CD14-positive monocyte (primary cell): ENCODE data around the gene RFX4. TPM values are rescaled to one million over a fixed set of nuclear protein-coding genes. Genes with fewer than 3 reads are reported as not detected.

Source experiments
- DNase-seq, 3 donors: peaks; one replicate each; pipeline ENCODE4 v3.0.0-alpha.2; 2011 to 2022
- H2AFZ ChIP-seq: 2 replicates; pipeline ENCODE4 v1.6.0; 2012; ENCODE audit warnings: mild to moderate bottlenecking, low read depth, low read length, inconsistent platforms; ENCODE audit not compliant: insufficient read depth, poor library complexity, severe bottlenecking
- H3K27ac ChIP-seq, 2 donors: 1 replicate in 1 of 2; 2 replicates in 1 of 2; pipeline ENCODE4 v1.5.1; 2012 to 2013; ENCODE audit warnings: low read length in 2 of 2, control low read depth in 1 of 2, inconsistent platforms in 1 of 2, low read depth in 1 of 2, mild to moderate bottlenecking in 1 of 2
- H3K27me3 ChIP-seq, 2 donors: one replicate each; pipeline versions ENCODE4 v1.6.0 to v1.6.1; 2011 to 2013; ENCODE audit warnings: low read length in 2 of 2; ENCODE audit not compliant: control insufficient read depth in 2 of 2, insufficient read depth in 2 of 2
- H3K36me3 ChIP-seq, 2 donors: replicated peaks in 1 of 2; 1 replicate in 1 of 2; 2 replicates in 1 of 2; pipeline versions ENCODE4 v1.5.1 to v1.6.1; 2012 to 2013; ENCODE audit warnings: low read length in 2 of 2, control low read depth in 1 of 2, inconsistent platforms in 1 of 2, mild to moderate bottlenecking in 1 of 2; ENCODE audit not compliant: insufficient read depth in 2 of 2, control insufficient read depth in 1 of 2
- H3K4me1 ChIP-seq, 2 donors: 1 replicate in 1 of 2; 2 replicates in 1 of 2; pipeline versions ENCODE4 v1.5.1 to v1.6.1; 2012 to 2013; ENCODE audit warnings: low read length in 2 of 2, control low read depth in 1 of 2, inconsistent platforms in 1 of 2, mild to moderate bottlenecking in 1 of 2, moderate library complexity in 1 of 2; ENCODE audit not compliant: insufficient read depth in 2 of 2, control insufficient read depth in 1 of 2
- H3K4me2 ChIP-seq: replicated peaks from 2 replicates; pipeline ENCODE3; 2012; ENCODE audit warnings: low read length, moderate library complexity, mild to moderate bottlenecking; ENCODE audit not compliant: poor library complexity, severe bottlenecking; ENCODE audit errors: extremely low read depth
- H3K4me3 ChIP-seq, 3 experiments: fragments of 200-600 bp in 1 of 3; sonication (generic) in 1 of 3; replicated peaks in 1 of 3; 1 replicate in 2 of 3; 2 replicates in 1 of 3; pipeline ENCODE4 v1.5.1; 2011 to 2013; ENCODE audit warnings: low read length in 3 of 3, mild to moderate bottlenecking in 3 of 3, control low read depth in 2 of 3, low read depth in 2 of 3, inconsistent platforms in 1 of 3, moderate library complexity in 1 of 3
- H3K79me2 ChIP-seq: 2 replicates; pipeline ENCODE4 v1.6.0; 2012; ENCODE audit warnings: mild to moderate bottlenecking, control low read depth, inconsistent platforms, low read length, moderate library complexity; ENCODE audit not compliant: insufficient read depth
- H3K9ac ChIP-seq: 2 replicates; pipeline ENCODE4 v1.6.0; 2017; ENCODE audit warnings: low read length, mild to moderate bottlenecking; ENCODE audit not compliant: insufficient read depth, poor library complexity, severe bottlenecking
- H3K9me3 ChIP-seq, 2 donors: replicated peaks in 1 of 2; 1 replicate in 1 of 2; 2 replicates in 1 of 2; pipeline versions ENCODE4 v1.5.1 to v1.6.1; 2012 to 2013; ENCODE audit warnings: low read length in 2 of 2, control low read depth in 1 of 2; ENCODE audit not compliant: control insufficient read depth in 1 of 2, insufficient read depth in 1 of 2
- H4K20me1 ChIP-seq: 2 replicates; pipeline ENCODE4 v1.6.0; 2012; ENCODE audit warnings: mild to moderate bottlenecking, low read length, control low read depth, moderate library complexity; ENCODE audit not compliant: insufficient read depth
- H3K27ac Mint-ChIP-seq, 7 donors: one replicate each; pipeline ENCODE4 v1.8.0; 2020; ENCODE audit warnings: mild to moderate bottlenecking in 7 of 7, mixed read lengths in 7 of 7, moderate library complexity in 6 of 7, inconsistent platforms in 2 of 7
- H3K27me3 Mint-ChIP-seq, 3 donors: one replicate each; pipeline ENCODE4 v1.8.0; 2021 to 2022; ENCODE audit warnings: low read depth in 3 of 3, mild to moderate bottlenecking in 3 of 3, mixed read lengths in 3 of 3, moderate library complexity in 3 of 3, inconsistent platforms in 1 of 3
- H3K36me3 Mint-ChIP-seq, 2 donors: one replicate each; pipeline ENCODE4 v1.8.0; 2020; ENCODE audit warnings: mixed read lengths in 2 of 2, inconsistent platforms in 1 of 2, mild to moderate bottlenecking in 1 of 2
- H3K4me1 Mint-ChIP-seq: one replicate; pipeline ENCODE4 v1.8.0; 2020; ENCODE audit warnings: mild to moderate bottlenecking, mixed read lengths
- H3K4me3 Mint-ChIP-seq, 2 donors: one replicate each; pipeline ENCODE4 v1.8.0; 2020; ENCODE audit warnings: mild to moderate bottlenecking in 2 of 2, mixed read lengths in 2 of 2, moderate library complexity in 1 of 2
- H3K9me3 Mint-ChIP-seq, 7 donors: one replicate each; pipeline ENCODE4 v1.8.0; 2020 to 2022; ENCODE audit warnings: mixed read lengths in 7 of 7, mild to moderate bottlenecking in 6 of 7, moderate library complexity in 6 of 7, inconsistent platforms in 2 of 7
- CTCF ChIP-seq: fragments of 200-600 bp; IDR thresholded peaks from one replicate; pipeline ENCODE4 v1.8.0; 2022; ENCODE audit warnings: antibody characterized with exemption, mild to moderate bottlenecking
- WGBS: methylation state at CpG from one replicate; pipeline ENCODE4 v1.1.5; 2013; ENCODE audit warnings: missing lambda C conversion rate; ENCODE audit not compliant: insufficient coverage; 5-methylcytosine and 5-hydroxymethylcytosine counted together
- intact Hi-C, 2 donors: fragments of 100-400 bp; cut with micrococcal nuclease; formaldehyde crosslinking; loops; one replicate each; pipeline versions ENCODE4 v1.15.0 to v1.15.1; 2023
- polyA plus RNA-seq, 3 donors: library from polyadenylated mRNA; depleted of rRNA in 1 of 3; unstranded in 2 of 3; stranded (reverse) in 1 of 3; fragments of 300-500 nt in 2 of 3; fragments of >200 nt in 1 of 3; fragmentation: Illumina TruSeq in 2 of 3; gene quantifications; 1 replicate in 2 of 3; 2 replicates in 1 of 3; pipeline ENCODE4 v1.2.3, GENCODE V29; 2012 to 2021

The RFX4 gene
- polyA plus RNA-seq, 3 donors = not detected

GRCh38 chr12:106631150-106631549 lies 48.3 kb downstream of the RFX4 start:
- H4K20me1 ChIP-seq = no peaks in the 10 kb centered on the region
- H2AFZ ChIP-seq = no peak overlapping the region
- Mint-ChIP-seq H3K27me3 (peaks cover 4 to 24% (median 6%) of the 10 kb centered on the region in 3 donors), H3K9me3 (peaks cover 0 to 3% (median 0%) of the 10 kb centered on the region in 7 donors), H3K4me3 (no peak overlapping the region), H3K36me3 (no peaks in the 10 kb centered on the region), H3K27ac (no peak overlapping the region), H3K4me1 (no peaks in the 10 kb centered on the region)
- TF ChIP-seq CTCF = no peak
- no peaks in the 10 kb centered on the region for H3K4me1 ChIP-seq
- no peak overlapping the region for H3K4me3 ChIP-seq
- H3K9ac ChIP-seq = no peak overlapping the region
- DNase-seq = no peak
- no peak overlapping the region for H3K27ac ChIP-seq
- H3K79me2 ChIP-seq = no peaks in the 10 kb centered on the region
- no peak overlapping the region for H3K4me2 ChIP-seq
- no peaks in the 10 kb centered on the region for H3K27me3 ChIP-seq
- no peaks in the 10 kb centered on the region for H3K36me3 ChIP-seq
- 90% methylated on average over 2 of the region's 3 CpGs for WGBS
- no peaks in the 10 kb centered on the region for H3K9me3 ChIP-seq
- intact Hi-C loops = no loop called here

- Mint-ChIP-seq H3K27ac (no peak overlapping the region), H3K4me3 (no peak overlapping the region), H3K4me1 (no peaks in the 10 kb centered on the region), H3K36me3 (no peaks in the 10 kb centered on the region), H3K9me3 (peaks cover 0 to 3% (median 0%) of the 10 kb centered on the region in 7 donors), H3K27me3 (peaks cover 4 to 22% (median 6%) of the 10 kb centered on the region in 3 donors)
- Histone ChIP-seq H3K9ac (no peak overlapping the region), H3K79me2 (no peaks in the 10 kb centered on the region), H4K20me1 (no peaks in the 10 kb centered on the region), H3K9me3 (no peaks in the 10 kb centered on the region), H3K27me3 (no peaks in the 10 kb centered on the region), H2AFZ (no peak overlapping the region), H3K4me2 (no peak overlapping the region), H3K4me1 (no peaks in the 10 kb centered on the region), H3K36me3 (no peaks in the 10 kb centered on the region), H3K27ac (no peak overlapping the region), H3K4me3 (no peak overlapping the region)
- no peak for TF ChIP-seq CTCF
- intact Hi-C loops = no loop called here
- WGBS = 83% methylated on average over 1 of the region's 2 CpGs
- DNase-seq = no peak
These were observed 49.0 kb downstream of the RFX4 start for GRCh38 chr12:106631797-106632196.
